ENCODE measurements around the gene SEC14L5.

Gene SEC14L5

DNA sequence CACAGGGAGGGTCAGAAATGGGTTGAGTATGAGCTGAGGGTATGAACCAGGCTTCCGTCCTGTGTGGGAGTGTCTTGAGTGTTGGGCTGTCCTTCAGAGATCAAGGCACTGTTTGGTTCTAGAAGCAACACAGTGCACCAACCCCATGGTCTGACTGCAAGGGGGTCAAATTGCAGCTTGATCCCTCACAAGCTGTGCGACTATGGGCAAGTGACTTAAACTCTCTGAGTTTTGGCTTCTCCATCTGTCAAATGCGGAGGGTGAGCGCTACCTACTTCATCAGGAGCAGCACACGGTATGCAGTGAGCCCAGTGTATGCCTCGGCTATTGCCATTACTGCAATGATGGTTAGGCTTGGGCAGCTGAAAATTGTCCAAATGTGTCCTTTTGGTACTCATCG lies 21.0 kb downstream of the SEC14L5 start:
- ATAC-seq (ENCODE audit: low read depth) (no peak), DNase-seq (ENCODE audit: low spot score in 2 of 2) (no peak)
- peaks cover 3% of the 10 kb centered on the region for H3K9me3 Mint-ChIP-seq
- H3K4me1 Mint-ChIP-seq, result peaks cover 7% of the 10 kb centered on the region
- H3K27ac Mint-ChIP-seq, result no peak overlapping the region
- H3K27me3 Mint-ChIP-seq, result peaks cover 5% of the 10 kb centered on the region
- no peaks in the 10 kb centered on the region for H3K36me3 Mint-ChIP-seq
- H3K4me3 Mint-ChIP-seq, result no peak overlapping the region

DNA sequence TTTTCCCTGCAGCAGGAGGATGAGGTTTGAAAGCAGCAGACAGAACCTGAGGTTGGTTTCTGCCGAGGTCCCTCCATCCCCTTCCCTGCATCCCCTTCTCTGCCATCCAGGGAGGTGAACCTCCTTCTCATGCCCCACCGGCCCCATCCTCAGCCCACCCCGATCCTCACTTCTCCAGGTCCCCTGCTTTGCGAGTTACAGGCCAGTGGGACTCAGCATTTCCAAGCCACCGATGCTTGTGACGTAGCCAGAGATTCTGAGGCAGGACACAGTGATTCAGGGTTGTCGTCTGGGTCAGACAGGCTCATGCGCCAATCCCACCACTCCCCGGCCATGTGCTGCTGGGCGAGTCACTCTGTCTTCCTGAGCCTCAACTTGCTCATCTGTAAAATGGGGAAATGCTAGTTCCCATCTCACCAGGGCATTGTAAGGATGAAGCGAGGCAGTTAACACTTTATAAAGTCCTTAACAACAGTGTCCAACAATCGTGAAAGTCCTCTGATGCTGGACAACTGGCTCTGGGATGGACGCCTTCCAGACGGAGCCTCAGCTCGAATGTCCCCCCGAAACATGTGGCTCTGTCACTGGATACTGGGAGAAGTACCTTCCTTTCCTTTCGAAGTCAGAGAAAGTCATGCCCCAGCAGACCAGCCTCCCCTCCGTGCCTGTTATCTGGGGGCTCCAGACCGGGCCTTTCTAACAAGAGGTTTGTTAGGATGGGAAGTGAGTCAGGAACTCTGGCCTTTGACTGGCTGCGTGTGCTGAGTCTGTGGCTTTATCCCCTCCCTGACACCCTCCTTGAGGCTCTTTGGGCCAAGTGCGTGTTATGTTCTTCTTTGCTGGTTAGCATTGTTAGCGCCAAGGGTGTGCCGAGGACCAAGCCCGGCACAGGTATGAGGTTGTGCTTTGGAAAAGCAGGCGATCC lies 21.9 kb downstream of the SEC14L5 start:
- Mint-ChIP-seq H3K36me3 (no peaks in the 10 kb centered on the region), H3K27ac (no peak overlapping the region), H3K4me3 (no peak overlapping the region), H3K9me3 (peaks cover 3% of the 10 kb centered on the region), H3K27me3 (peaks cover 5% of the 10 kb centered on the region), H3K4me1 (peaks cover 7% of the 10 kb centered on the region)
- no peak for ATAC-seq (ENCODE audit: low read depth)
- no peak for DNase-seq (ENCODE audit: low spot score in 2 of 2)

DNA sequence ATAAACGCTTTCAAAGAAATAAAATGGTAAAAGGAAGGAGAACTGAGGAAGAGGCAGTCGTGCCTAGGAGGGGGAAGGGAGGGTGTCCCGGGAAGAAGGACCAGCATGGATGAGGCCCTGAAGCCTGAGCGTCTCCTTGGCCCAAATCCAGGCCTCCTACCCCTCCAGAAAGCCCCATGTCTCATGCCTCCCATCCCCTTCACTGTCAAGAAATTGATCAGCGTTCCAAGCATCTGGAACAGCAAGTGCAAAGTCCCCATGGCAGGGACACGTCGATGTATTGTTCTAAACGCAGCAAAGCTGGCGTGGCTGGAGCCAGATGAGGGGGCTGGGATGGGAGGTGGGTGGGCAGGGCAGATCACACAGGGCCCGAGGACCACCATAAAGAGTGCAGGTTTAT lies 22.6 kb downstream of the SEC14L5 start:
- ATAC-seq (ENCODE audit: low read depth), result no peak
- Mint-ChIP-seq H3K9me3 (peaks cover 3% of the 10 kb centered on the region), H3K27ac (no peak overlapping the region), H3K36me3 (no peaks in the 10 kb centered on the region), H3K27me3 (peaks cover 5% of the 10 kb centered on the region), H3K4me3 (no peak overlapping the region), H3K4me1 (peaks cover 4% of the 10 kb centered on the region)
- no peak for DNase-seq (ENCODE audit: low spot score in 2 of 2)

DNA sequence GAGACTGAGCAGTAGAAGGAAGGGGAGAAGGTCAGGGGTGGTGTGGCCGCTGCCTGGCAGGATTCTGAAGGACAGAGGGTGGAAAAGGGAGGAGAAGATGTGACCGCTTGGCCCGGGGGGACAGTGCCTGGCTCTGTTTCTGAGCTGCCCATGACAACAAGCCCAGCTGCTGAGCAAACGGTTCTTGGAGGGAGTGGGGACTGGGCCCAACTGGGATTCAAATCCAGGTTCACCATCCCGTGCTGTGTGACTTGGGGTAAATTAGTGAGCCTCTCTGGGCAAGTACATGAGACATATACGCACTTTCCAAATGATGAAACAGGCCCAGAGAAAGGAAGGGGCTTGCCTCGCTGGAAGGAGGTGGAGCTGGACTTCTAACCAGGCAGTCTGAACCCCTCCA lies 23.3 kb downstream of the SEC14L5 start:
- ATAC-seq (ENCODE audit: low read depth), result no peak
- Mint-ChIP-seq H3K36me3 (no peaks in the 10 kb centered on the region), H3K9me3 (peaks cover 3% of the 10 kb centered on the region), H3K27ac (no peak overlapping the region), H3K4me1 (no peaks in the 10 kb centered on the region), H3K4me3 (no peak overlapping the region), H3K27me3 (peaks cover 5% of the 10 kb centered on the region)
- no peak for DNase-seq (ENCODE audit: low spot score in 2 of 2)

DNA sequence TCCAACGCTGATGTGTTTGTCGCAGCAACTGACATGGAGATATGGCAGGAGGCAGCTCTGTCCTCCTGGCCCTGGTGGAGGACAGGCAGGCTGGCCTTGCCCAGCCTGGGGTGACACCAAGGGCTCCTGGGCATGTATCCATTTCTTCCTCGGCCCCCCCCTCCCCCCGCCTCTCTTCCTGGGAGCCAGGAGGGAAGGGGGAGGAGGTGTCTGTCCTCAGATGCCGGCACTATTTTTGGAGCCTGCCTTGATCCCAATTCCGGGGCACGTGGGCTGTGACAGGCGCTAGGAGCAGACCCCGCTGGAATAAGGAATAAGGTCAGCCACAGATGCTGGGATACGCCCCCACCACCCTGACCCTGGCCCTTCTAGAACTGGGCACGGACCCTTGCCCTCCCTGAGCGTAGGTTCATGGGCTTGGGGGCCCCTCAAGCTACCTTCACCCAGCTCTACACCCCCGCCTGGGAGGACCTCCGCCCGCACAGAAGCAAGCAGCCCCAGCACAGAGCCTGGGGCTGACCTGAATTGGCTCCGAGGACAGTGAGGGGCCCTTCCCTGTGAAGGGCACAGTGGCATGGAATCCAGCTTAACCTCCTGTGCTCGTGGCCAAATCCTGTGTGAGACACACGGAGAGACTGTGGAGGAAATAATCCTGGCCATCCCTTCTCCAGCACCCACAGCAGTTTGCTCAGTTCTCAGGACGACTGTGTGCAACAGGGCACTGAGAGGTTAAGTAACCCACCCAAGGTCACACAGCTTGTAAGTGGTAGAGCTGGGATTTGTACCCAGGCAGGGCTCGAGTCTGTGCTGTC lies 24.1 kb downstream of the SEC14L5 start:
- H3K36me3 Mint-ChIP-seq, result no peaks in the 10 kb centered on the region
- ATAC-seq (ENCODE audit: low read depth) (no peak), DNase-seq (ENCODE audit: low spot score in 2 of 2) (no peak)
- no peak overlapping the region for H3K4me3 Mint-ChIP-seq
- peaks cover 5% of the 10 kb centered on the region for H3K27me3 Mint-ChIP-seq
- no peaks in the 10 kb centered on the region for H3K4me1 Mint-ChIP-seq
- H3K27ac Mint-ChIP-seq, result no peak overlapping the region
- H3K9me3 Mint-ChIP-seq, result peaks cover 3% of the 10 kb centered on the region

DNA sequence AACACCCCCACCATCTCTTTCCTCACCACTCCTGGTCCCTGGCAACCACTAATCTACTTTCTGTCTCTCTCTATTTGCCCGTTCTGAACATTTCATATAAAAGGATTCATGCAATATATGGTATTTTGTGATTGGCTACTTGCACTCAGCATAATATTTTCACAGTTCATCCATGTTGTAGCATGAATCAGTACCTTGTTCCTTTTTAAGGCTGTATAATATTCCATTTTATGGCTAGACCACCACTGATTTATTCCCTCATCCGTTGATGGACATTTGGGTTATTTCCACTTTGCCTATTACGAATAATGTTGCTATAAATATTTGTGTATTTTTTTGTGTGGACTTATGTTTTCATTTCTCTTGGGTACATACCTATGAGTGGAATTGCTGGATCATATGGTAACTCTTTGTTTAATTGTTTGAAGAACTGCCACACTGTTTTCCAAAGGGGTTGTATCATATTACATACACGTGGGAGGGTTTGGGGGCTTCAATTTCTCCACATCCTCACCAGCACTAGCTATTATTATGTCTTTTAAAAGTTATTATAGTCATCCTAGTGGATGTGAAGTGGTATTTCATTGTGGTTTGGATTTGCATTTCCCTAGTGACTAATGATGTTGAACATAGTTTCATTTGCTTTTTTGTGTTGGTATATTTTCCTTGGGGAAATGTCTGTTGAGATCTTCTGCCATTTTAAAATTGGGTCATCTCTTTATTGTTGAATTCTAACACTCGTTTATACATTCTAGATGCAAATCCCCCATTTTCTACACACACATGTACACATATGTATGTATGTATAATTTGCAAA lies 26.3 kb downstream of the SEC14L5 start:
- Mint-ChIP-seq H3K27ac (no peak overlapping the region), H3K36me3 (no peaks in the 10 kb centered on the region), H3K4me3 (no peak overlapping the region), H3K9me3 (peaks cover 3% of the 10 kb centered on the region), H3K27me3 (peaks cover 19% of the 10 kb centered on the region), H3K4me1 (no peaks in the 10 kb centered on the region)
- DNase-seq (ENCODE audit: low spot score in 2 of 2) (no peak), ATAC-seq (ENCODE audit: low read depth) (no peak)

DNA sequence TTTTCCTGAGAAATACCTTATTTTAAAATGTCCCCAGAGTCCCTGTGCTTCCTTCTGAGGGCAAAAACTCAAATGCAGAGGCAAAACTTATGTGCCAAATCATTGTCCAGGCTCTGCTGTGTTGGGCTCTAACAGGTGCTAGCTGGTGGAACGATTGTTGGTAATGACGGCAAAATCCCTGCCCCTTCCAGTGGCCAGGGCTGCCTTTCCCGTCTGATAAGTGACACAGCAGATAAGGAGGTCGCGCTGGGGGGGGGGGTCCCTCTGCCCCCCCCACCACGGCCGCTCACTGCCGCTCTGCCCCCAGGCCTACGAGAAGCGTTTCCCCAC lies 29.1 kb downstream of the SEC14L5 start:
- ATAC-seq (ENCODE audit: low read depth), result no peak
- no peak for DNase-seq (ENCODE audit: low spot score in 2 of 2)
- Mint-ChIP-seq H3K4me3 (no peak overlapping the region), H3K4me1 (no peaks in the 10 kb centered on the region), H3K9me3 (peaks cover 3% of the 10 kb centered on the region), H3K27ac (no peak overlapping the region), H3K27me3 (peaks cover 20% of the 10 kb centered on the region), H3K36me3 (no peaks in the 10 kb centered on the region)

DNA sequence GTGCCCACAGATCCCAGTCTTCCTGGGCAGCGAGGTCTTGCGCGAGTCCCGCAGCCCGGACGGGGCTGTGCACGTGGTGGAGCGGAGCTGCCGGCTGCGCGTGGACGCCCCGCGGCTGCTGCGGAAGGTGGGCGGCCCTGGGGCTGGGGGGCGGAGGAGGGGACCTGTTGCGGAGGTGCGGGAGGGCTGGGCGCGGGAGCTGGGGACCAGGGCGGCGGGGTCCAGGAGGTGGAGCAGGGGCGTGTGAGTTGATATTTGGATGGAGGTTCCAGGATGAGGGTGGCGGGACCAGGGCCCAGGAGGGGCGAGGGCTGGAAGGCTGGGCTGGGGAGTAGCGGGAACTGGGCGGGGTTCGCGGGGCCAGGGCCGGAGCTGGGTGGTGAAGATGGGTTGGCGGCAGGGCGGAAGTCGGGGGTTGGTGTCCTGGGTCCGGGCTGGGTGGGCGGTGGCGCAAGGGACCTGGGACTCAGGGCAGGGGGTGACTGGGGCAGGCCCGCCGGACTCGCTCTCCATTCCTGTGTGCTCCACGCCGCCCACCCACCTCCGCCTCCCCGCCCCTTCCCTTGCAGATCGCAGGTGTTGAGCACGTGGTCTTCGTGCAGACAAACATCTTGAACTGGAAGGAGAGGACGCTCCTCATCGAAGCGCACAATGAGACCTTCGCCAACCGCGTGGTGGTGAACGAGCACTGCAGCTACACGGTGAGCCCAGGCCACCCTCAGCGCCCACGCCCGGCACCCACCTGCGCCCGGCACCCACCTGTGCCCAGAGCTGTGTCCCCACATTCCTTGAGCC lies 29.6 kb downstream of the SEC14L5 start:
- no peak for DNase-seq (ENCODE audit: low spot score in 2 of 2)
- ATAC-seq (ENCODE audit: low read depth), result no peak
- peaks cover 20% of the 10 kb centered on the region for H3K27me3 Mint-ChIP-seq
- H3K4me1 Mint-ChIP-seq, result no peaks in the 10 kb centered on the region
- no peaks in the 10 kb centered on the region for H3K36me3 Mint-ChIP-seq
- H3K4me3 Mint-ChIP-seq, result no peak overlapping the region
- H3K27ac Mint-ChIP-seq, result no peak overlapping the region
- H3K9me3 Mint-ChIP-seq, result peaks cover 3% of the 10 kb centered on the region

DNA sequence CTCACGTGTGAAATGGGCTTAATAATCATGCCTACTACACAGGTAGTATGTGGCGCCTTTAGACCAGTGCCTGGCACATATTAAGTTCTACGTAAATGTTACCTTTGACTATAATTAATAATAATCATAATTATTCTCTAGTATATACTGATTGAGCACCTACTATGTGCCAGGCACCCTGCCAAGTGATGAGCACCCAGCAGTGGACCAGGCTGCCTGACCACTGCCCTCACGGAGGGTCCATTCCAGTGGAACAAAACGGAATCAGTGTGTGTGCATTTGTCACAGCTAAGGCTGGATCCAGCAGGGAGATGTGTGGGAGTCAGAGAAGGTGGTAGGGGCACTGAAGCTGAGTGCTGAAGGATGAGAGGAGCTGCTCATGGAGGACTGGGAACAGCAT lies 30.5 kb downstream of the SEC14L5 start:
- DNase-seq (ENCODE audit: low spot score in 2 of 2), result no peak
- H3K4me1 Mint-ChIP-seq, result no peaks in the 10 kb centered on the region
- H3K4me3 Mint-ChIP-seq, result no peak overlapping the region
- ATAC-seq (ENCODE audit: low read depth), result no peak
- peaks cover 20% of the 10 kb centered on the region for H3K27me3 Mint-ChIP-seq
- peaks cover 3% of the 10 kb centered on the region for H3K9me3 Mint-ChIP-seq
- H3K36me3 Mint-ChIP-seq, result no peaks in the 10 kb centered on the region
- no peak overlapping the region for H3K27ac Mint-ChIP-seq

DNA sequence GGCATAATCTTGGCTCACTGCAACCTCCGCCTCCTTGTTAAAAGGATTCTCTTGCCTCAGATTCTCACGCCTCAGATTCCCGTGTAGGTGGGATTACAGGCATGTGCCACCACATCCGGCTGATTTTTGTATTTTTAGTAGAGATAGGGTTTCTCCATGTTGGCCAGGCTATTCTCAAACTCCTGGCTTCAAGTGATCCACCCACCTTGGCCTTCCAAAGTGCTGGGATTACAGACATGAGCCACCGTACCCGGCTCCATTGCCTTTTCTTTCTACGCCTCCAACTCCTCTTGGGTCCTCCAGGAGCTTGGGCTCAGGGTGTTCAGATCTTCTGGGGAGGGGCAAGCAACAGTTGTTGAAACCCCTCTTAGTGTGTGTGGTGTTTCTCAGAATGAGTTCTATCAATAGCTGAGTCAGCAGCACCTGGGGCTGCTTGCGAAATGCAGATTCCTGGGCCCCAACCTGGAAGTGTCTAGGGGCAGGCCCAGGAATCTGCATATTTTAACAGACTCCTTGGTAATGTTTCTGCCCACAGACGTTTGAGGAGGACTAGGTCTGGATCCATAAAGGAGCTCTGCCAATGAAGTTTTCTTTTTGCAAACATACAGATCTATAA lies 31.4 kb downstream of the SEC14L5 start:
- peaks cover 18% of the 10 kb centered on the region for H3K27me3 Mint-ChIP-seq
- ATAC-seq (ENCODE audit: low read depth) (no peak), DNase-seq (ENCODE audit: low spot score in 2 of 2) (no peak)
- no peaks in the 10 kb centered on the region for H3K4me1 Mint-ChIP-seq
- H3K36me3 Mint-ChIP-seq, result no peaks in the 10 kb centered on the region
- no peak overlapping the region for H3K27ac Mint-ChIP-seq
- no peak overlapping the region for H3K4me3 Mint-ChIP-seq
- H3K9me3 Mint-ChIP-seq, result no peaks in the 10 kb centered on the region

DNA sequence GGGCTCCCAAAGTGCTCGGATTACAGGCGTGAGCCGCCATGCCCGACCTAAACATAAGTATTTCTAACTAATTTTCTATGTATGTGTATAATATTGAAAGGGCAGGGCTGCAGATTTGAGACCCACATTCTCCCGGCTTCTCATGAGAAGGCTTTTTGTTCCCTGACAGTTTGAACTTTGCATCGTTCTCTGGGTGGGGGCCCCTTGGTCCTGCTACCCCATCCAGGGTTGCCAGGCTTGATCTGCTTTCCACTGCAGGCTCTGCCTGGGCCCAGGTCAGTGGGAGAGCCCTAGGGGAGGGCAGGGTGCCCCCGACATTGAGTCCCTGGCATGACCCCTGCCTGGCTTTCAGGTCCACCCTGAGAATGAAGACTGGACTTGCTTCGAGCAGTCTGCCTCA lies 32.3 kb downstream of the SEC14L5 start:
- DNase-seq (ENCODE audit: low spot score in 2 of 2), result no peak
- no peaks in the 10 kb centered on the region for H3K4me1 Mint-ChIP-seq

DNA sequence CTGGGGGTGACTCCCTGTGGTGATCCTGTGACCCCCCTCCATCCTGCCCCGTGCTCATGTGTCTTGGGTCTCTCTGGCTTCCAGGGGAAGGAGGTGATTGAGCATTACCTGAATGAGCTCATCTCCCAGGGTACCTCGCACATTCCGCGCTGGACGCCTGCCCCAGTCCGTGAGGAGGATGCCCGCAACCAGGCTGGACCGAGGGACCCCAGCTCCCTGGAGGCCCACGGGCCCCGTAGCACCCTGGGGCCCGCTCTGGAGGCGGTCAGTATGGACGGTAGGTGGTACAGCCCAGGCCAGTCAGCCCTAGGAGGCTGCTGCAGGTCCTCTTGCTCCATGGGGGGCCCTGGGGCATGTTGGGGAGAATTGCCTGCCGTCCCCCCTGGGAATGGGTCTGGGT lies 33.6 kb downstream of the SEC14L5 start:
- Mint-ChIP-seq H3K27ac (no peak overlapping the region), H3K9me3 (no peaks in the 10 kb centered on the region), H3K36me3 (no peaks in the 10 kb centered on the region), H3K27me3 (peaks cover 24% of the 10 kb centered on the region), H3K4me1 (no peaks in the 10 kb centered on the region), H3K4me3 (no peak overlapping the region)
- DNase-seq (ENCODE audit: low spot score in 2 of 2), result no peak
- no peak for ATAC-seq (ENCODE audit: low read depth)

More for the DNA sequence above, 32.3 kb downstream of the SEC14L5 start:
- Mint-ChIP-seq H3K4me3 (no peak overlapping the region), H3K27ac (no peak overlapping the region), H3K9me3 (no peaks in the 10 kb centered on the region), H3K27me3 (peaks cover 19% of the 10 kb centered on the region), H3K36me3 (no peaks in the 10 kb centered on the region)
- ATAC-seq (ENCODE audit: low read depth), result no peak

Data from memory B cell (primary cell).